Measurements from ENCODE around the gene PRKCH.

DNA sequence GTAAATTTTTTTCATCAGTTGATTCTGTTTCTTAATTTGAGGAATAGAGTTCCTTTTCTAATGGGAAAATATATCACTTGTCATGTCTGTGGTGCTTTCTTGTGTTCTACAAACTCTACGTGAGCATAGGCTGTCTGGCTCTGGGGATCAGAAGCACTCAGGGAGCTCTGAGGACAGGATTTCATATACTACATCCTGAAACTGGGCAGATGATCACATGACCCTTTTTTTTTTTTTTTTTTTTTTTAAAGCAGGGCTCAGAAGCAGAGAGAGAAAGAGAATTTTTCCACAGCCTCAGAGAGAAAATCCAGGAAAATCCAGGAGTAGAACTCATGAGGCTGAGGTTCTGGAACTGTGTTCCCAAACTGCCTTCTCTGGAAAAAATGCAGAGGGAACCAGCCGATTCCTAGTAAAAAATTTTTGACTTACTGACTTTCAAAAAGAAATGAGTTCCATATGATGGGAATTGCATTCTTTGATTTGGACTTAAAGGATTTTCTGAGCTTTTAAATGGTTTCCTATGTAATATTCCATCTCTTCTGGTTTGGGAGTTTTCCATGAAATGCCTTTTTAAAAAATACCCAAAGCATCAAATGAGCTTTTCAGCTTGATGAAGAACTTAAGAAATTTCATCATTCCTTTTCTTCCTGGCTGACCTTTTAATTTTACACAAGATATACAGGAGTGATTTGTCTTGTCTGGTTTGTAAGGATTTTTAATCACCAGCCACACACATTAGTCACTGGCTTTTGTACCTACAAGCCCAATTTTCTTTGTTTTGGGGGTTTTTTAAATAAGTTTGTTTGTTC is 190.9 kb downstream of the PRKCH start:
- no peak for TF ChIP-seq RARB (CRISPR knock-in tag; IDR thresholded peaks at IDR 0.05)
- no peak for TF ChIP-seq CREB5 (CRISPR knock-in tag; IDR thresholded peaks at IDR 0.05; ENCODE audit: low read depth)
- no peak for TF ChIP-seq ZFP30 (CRISPR knock-in tag; IDR thresholded peaks at IDR 0.05)
- no peak for TF ChIP-seq PATZ1 (CRISPR knock-in tag; IDR thresholded peaks at IDR 0.05; ENCODE audit: borderline replicate concordance)
- no peak for TF ChIP-seq ZNF565 (CRISPR knock-in tag; conservative IDR thresholded peaks at IDR 0.05; ENCODE audit: low read depth)
- TF ChIP-seq ZC3H10 (CRISPR knock-in tag; IDR thresholded peaks at IDR 0.05): no peak
- no peak for TF ChIP-seq CSRNP3 (CRISPR knock-in tag; IDR thresholded peaks at IDR 0.05)

Measured in SK-N-SH treated with all-trans-retinoic acid at 6 μM for 48 hours (cell line).